DOHH2 (cell line): ENCODE data around the gene IQSEC1.

Experiments used
- H3F3A ChIP-seq: fragments of 200-600 bp; sonication (generic), shearing (Covaris generic); 2 replicates; pipeline ENCODE4 v1.6.0; 2016; ENCODE audit warnings: antibody characterized with exemption, mild to moderate bottlenecking; ENCODE audit not compliant: control insufficient read depth, insufficient read depth
- H3K27ac ChIP-seq: fragments of 200-600 bp; sonication (generic); 2 replicates; pipeline ENCODE4 v1.5.1; 2014; ENCODE audit warnings: low read depth, mild to moderate bottlenecking, low read length, moderate library complexity
- H3K27me3 ChIP-seq: fragments of 200-600 bp; sonication (generic); 2 replicates; pipeline ENCODE4 v1.6.1; 2014; ENCODE audit warnings: mild to moderate bottlenecking, low read length, mixed read lengths; ENCODE audit not compliant: control insufficient read depth
- H3K36me3 ChIP-seq: fragments of 200-600 bp; sonication (generic); 2 replicates; pipeline ENCODE4 v1.6.1; 2014; ENCODE audit warnings: mild to moderate bottlenecking, low read length, moderate library complexity, mixed read lengths; ENCODE audit not compliant: control insufficient read depth
- H3K4me1 ChIP-seq: fragments of 200-600 bp; sonication (generic); 2 replicates; pipeline ENCODE4 v1.6.1; 2014; ENCODE audit warnings: mild to moderate bottlenecking, low read length, mixed read lengths; ENCODE audit not compliant: control insufficient read depth
- H3K4me2 ChIP-seq: fragments of 200-600 bp; sonication (generic); 2 replicates; pipeline ENCODE4 v1.6.0; 2014; ENCODE audit warnings: mild to moderate bottlenecking, low read length, moderate library complexity
- H3K4me3 ChIP-seq: fragments of 200-600 bp; sonication (generic); 2 replicates; pipeline ENCODE4 v1.5.1; 2014; ENCODE audit warnings: mild to moderate bottlenecking, low read length, mixed read lengths
- H3K79me2 ChIP-seq: fragments of 200-600 bp; sonication (generic); 2 replicates; pipeline ENCODE4 v1.6.1; 2014; ENCODE audit warnings: mild to moderate bottlenecking, low read length, mixed read lengths; ENCODE audit not compliant: control insufficient read depth
- H3K9me2 ChIP-seq: fragments of 200-600 bp; sonication (generic); replicated peaks from 2 replicates; pipeline ENCODE4 v1.6.1; 2014; ENCODE audit warnings: mild to moderate bottlenecking, low read length, mixed read lengths; ENCODE audit not compliant: control insufficient read depth
- H3K9me3 ChIP-seq: fragments of 200-600 bp; sonication (generic); 2 replicates; pipeline ENCODE4 v1.6.1; 2014; ENCODE audit warnings: antibody characterized with exemption, low read length, mixed read lengths; ENCODE audit not compliant: control insufficient read depth, insufficient read depth
- H4K20me1 ChIP-seq: fragments of 200-600 bp; sonication (generic); 2 replicates; pipeline ENCODE4 v1.6.0; 2014; ENCODE audit warnings: low read depth, mild to moderate bottlenecking, antibody characterized with exemption, low read length, moderate library complexity; ENCODE audit not compliant: control insufficient read depth, insufficient read depth
- CTCF ChIP-seq: fragments of 200-600 bp; sonication (generic); IDR thresholded peaks from one replicate; pipeline ENCODE4 v1.5.1; 2014; ENCODE audit warnings: antibody characterized with exemption, mild to moderate bottlenecking, low read depth, low read length; ENCODE audit not compliant: poor library complexity, severe bottlenecking
- EZH2phosphoT487 ChIP-seq: fragments of 200-600 bp; sonication (generic); IDR thresholded peaks from 2 replicates; pipeline ENCODE4 v1.6.1; 2017; ENCODE audit warnings: borderline replicate concordance, mild to moderate bottlenecking, antibody characterized with exemption, low read length, moderate library complexity, mixed read lengths

IQSEC1 gene

GRCh38 chr3:12980596-12981290, 92.5 kb downstream of the IQSEC1 start:
- no peak overlapping the region for H3K4me2 ChIP-seq
- no peaks in the 10 kb centered on the region for H3K9me3 ChIP-seq
- peaks cover 15% of the 10 kb centered on the region for H3K4me1 ChIP-seq
- H3K36me3 ChIP-seq, result no peaks in the 10 kb centered on the region
- TF ChIP-seq CTCF (no peak), EZH2phosphoT487 (no peak)
- H4K20me1 ChIP-seq, result no peaks in the 10 kb centered on the region
- H3F3A ChIP-seq, result no peaks in the 10 kb centered on the region
- peaks cover 2% of the 10 kb centered on the region; the same call in 1 of the 2 replicates for H3K27me3 ChIP-seq
- no peaks in the 10 kb centered on the region for H3K9me2 ChIP-seq
- H3K27ac ChIP-seq, result no peak overlapping the region
- no peaks in the 10 kb centered on the region for H3K79me2 ChIP-seq
- H3K4me3 ChIP-seq, result no peak overlapping the region

- H3K27ac ChIP-seq, result no peak overlapping the region
- H3K4me3 ChIP-seq, result no peak overlapping the region
- H3K79me2 ChIP-seq, result no peaks in the 10 kb centered on the region
- no peaks in the 10 kb centered on the region for H3K36me3 ChIP-seq
- H4K20me1 ChIP-seq, result no peaks in the 10 kb centered on the region
- peaks cover 15% of the 10 kb centered on the region for H3K4me1 ChIP-seq
- no peaks in the 10 kb centered on the region for H3K9me2 ChIP-seq
- peaks cover 6% of the 10 kb centered on the region for H3K27me3 ChIP-seq
- no peak overlapping the region for H3K4me2 ChIP-seq
- H3K9me3 ChIP-seq, result no peaks in the 10 kb centered on the region
- no peaks in the 10 kb centered on the region for H3F3A ChIP-seq
- TF ChIP-seq EZH2phosphoT487, result no peak
- no peak for TF ChIP-seq CTCF
Observed at GRCh38 chr3:12979947-12980487, 93.2 kb downstream of the IQSEC1 start.

- TF ChIP-seq EZH2phosphoT487 (no peak), CTCF (no peak)
Observed at GRCh38 chr3:12979151-12979946, 93.9 kb downstream of the IQSEC1 start.

More at GRCh38 chr3:12979151-12979946, 93.9 kb downstream of the IQSEC1 start:
- H3K36me3 ChIP-seq, result no peaks in the 10 kb centered on the region
- peaks cover 12% of the 10 kb centered on the region for H3K27me3 ChIP-seq
- peaks cover 15% of the 10 kb centered on the region for H3K4me1 ChIP-seq
- H4K20me1 ChIP-seq, result no peaks in the 10 kb centered on the region
- H3F3A ChIP-seq, result no peaks in the 10 kb centered on the region
- H3K4me2 ChIP-seq, result no peak overlapping the region
- H3K79me2 ChIP-seq, result no peaks in the 10 kb centered on the region
- no peaks in the 10 kb centered on the region for H3K9me2 ChIP-seq
- H3K9me3 ChIP-seq, result no peaks in the 10 kb centered on the region
- no peak overlapping the region for H3K27ac ChIP-seq
- no peak overlapping the region for H3K4me3 ChIP-seq
